OCI-LY1 (cell line): ENCODE data around the gene GIGYF1.

Source experiments
- H2AFZ ChIP-seq: fragments of 200-600 bp; sonication (generic), shearing (Covaris generic); 2 replicates; pipeline ENCODE4 v1.6.0; 2014; ENCODE audit warnings: antibody characterized with exemption, mild to moderate bottlenecking, low read length
- H3F3A ChIP-seq: fragments of 200-600 bp; sonication (generic), shearing (Covaris generic); 2 replicates; pipeline ENCODE4 v1.6.0; 2014; ENCODE audit warnings: mild to moderate bottlenecking, antibody characterized with exemption, low read length, moderate library complexity; ENCODE audit not compliant: insufficient read depth
- H3K27ac ChIP-seq: fragments of 200-600 bp; sonication (generic); 2 replicates; pipeline ENCODE4 v1.5.1; 2014; ENCODE audit warnings: low read length, mixed run types, mild to moderate bottlenecking, low read depth; ENCODE audit not compliant: poor library complexity, severe bottlenecking
- H3K27me3 ChIP-seq: fragments of 200-600 bp; sonication (generic); 2 replicates; pipeline ENCODE4 v1.6.0; 2014; ENCODE audit warnings: antibody characterized with exemption, mild to moderate bottlenecking, low read length, moderate library complexity; ENCODE audit not compliant: insufficient read depth
- H3K36me3 ChIP-seq: fragments of 200-600 bp; sonication (generic); 2 replicates; pipeline ENCODE4 v1.6.1; 2014; ENCODE audit warnings: mild to moderate bottlenecking, antibody characterized with exemption, low read length, moderate library complexity, mixed read lengths; ENCODE audit not compliant: insufficient read depth
- H3K4me1 ChIP-seq: fragments of 200-600 bp; sonication (generic); 2 replicates; pipeline ENCODE4 v1.5.1; 2014; ENCODE audit warnings: mild to moderate bottlenecking, low read length, moderate library complexity; ENCODE audit not compliant: insufficient read depth, severe bottlenecking
- H3K4me2 ChIP-seq: fragments of 200-600 bp; sonication (generic), shearing (Covaris generic); 2 replicates; pipeline ENCODE4 v1.6.1; 2014; ENCODE audit warnings: low read length
- H3K4me3 ChIP-seq: fragments of 200-600 bp; sonication (generic); 2 replicates; pipeline ENCODE4 v1.5.1; 2014; ENCODE audit warnings: low read length, low read depth, mild to moderate bottlenecking, mixed read lengths; ENCODE audit not compliant: poor library complexity, severe bottlenecking
- H3K79me2 ChIP-seq: fragments of 200-600 bp; shearing (Covaris generic); 2 replicates; pipeline ENCODE4 v1.6.1; 2016; ENCODE audit warnings: mixed run types, low read length, mixed read lengths; ENCODE audit not compliant: insufficient read depth
- H3K9ac ChIP-seq: fragments of 200-600 bp; sonication (generic), shearing (Covaris generic); 2 replicates; pipeline ENCODE4 v1.6.1; 2014; ENCODE audit warnings: mild to moderate bottlenecking, low read length, mixed read lengths
- H3K9me2 ChIP-seq: fragments of 200-600 bp; sonication (generic), shearing (Covaris generic); 2 replicates; pipeline ENCODE4 v1.6.1; 2014; ENCODE audit warnings: low read depth, mild to moderate bottlenecking, low read length, mixed read lengths
- H3K9me3 ChIP-seq: fragments of 200-600 bp; shearing (Covaris generic); 2 replicates; pipeline ENCODE4 v1.6.1; 2014; ENCODE audit warnings: low read length, mixed read lengths
- H4K20me1 ChIP-seq: fragments of 200-600 bp; sonication (generic), shearing (Covaris generic); 2 replicates; pipeline ENCODE4 v1.6.0; 2016; ENCODE audit warnings: mild to moderate bottlenecking, low read length; ENCODE audit not compliant: insufficient read depth
- EZH2 ChIP-seq: fragments of 200-600 bp; sonication (generic), shearing (Covaris generic); IDR thresholded peaks from 2 replicates; pipeline ENCODE4 v1.8.0; 2017; ENCODE audit warnings: borderline replicate concordance, mixed run types, mild to moderate bottlenecking, antibody characterized with exemption, low read length, moderate library complexity, mixed read lengths
- TF ChIP-seq, protein P1 (sequence below): fragments of 200-600 bp; sonication (generic), shearing (Covaris generic); IDR thresholded peaks from 2 replicates; pipeline ENCODE4 v1.5.1; 2017; ENCODE audit warnings: mild to moderate bottlenecking, antibody characterized with exemption, low read length, moderate library complexity, mixed read lengths

The GIGYF1 gene

DNA sequence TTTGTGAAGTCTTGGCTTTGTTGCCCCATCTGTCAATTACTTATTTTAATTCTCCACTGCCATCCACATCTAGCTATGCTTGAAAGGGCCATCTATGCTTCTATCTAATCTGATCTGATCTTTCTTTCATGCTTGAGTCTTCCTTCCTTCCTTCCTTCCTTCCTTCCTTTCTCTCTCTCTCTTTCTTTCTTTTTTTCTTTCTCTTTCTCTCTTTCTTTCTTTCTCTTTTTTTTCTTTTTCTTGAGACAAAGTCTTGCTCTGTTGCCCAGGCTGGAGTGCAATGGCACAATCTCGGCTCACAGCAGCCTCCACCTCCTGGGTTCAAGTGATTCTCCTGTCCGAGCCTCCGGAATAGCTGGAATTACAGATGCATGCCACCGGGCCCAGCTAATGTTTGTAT, 64.0 kb downstream of the GIGYF1 start:
- no peaks in the 10 kb centered on the region for H3K36me3 ChIP-seq
- no peaks in the 10 kb centered on the region for H3K27me3 ChIP-seq
- H4K20me1 ChIP-seq = no peaks in the 10 kb centered on the region
- no peak for TF ChIP-seq EZH2
- TF ChIP-seq, protein P1, sequence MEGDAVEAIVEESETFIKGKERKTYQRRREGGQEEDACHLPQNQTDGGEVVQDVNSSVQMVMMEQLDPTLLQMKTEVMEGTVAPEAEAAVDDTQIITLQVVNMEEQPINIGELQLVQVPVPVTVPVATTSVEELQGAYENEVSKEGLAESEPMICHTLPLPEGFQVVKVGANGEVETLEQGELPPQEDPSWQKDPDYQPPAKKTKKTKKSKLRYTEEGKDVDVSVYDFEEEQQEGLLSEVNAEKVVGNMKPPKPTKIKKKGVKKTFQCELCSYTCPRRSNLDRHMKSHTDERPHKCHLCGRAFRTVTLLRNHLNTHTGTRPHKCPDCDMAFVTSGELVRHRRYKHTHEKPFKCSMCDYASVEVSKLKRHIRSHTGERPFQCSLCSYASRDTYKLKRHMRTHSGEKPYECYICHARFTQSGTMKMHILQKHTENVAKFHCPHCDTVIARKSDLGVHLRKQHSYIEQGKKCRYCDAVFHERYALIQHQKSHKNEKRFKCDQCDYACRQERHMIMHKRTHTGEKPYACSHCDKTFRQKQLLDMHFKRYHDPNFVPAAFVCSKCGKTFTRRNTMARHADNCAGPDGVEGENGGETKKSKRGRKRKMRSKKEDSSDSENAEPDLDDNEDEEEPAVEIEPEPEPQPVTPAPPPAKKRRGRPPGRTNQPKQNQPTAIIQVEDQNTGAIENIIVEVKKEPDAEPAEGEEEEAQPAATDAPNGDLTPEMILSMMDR = no peak
- no peaks in the 10 kb centered on the region for H3K79me2 ChIP-seq
- no peaks in the 10 kb centered on the region for H3K9me3 ChIP-seq
- H3K27ac ChIP-seq = no peak overlapping the region
- H3K9ac ChIP-seq = no peak overlapping the region
- no peak overlapping the region for H3K4me2 ChIP-seq
- no peaks in the 10 kb centered on the region for H3F3A ChIP-seq
- H2AFZ ChIP-seq = no peak overlapping the region
- H3K4me1 ChIP-seq = peaks cover 38% of the 10 kb centered on the region
- H3K9me2 ChIP-seq = no peaks in the 10 kb centered on the region
- no peak overlapping the region for H3K4me3 ChIP-seq
